Measurements from ENCODE around the gene CHEK1. TPM values are rescaled to one million over a fixed set of nuclear protein-coding genes. Genes with fewer than 3 reads are reported as not detected.

CHEK1 gene
- total and polyA plus RNA-seq, 9 of the 15 experiments (the other 6 are each of a cell fraction or from before 2014, with no cell fraction given): 62.6 to 108 (median 87.5) TPM

GRCh38 chr11:125592305-125593113 lies 32.5 kb upstream of the CHEK1 start, which contains the start of gene STT3A (continued):
- TF ChIP-seq, protein P1, sequence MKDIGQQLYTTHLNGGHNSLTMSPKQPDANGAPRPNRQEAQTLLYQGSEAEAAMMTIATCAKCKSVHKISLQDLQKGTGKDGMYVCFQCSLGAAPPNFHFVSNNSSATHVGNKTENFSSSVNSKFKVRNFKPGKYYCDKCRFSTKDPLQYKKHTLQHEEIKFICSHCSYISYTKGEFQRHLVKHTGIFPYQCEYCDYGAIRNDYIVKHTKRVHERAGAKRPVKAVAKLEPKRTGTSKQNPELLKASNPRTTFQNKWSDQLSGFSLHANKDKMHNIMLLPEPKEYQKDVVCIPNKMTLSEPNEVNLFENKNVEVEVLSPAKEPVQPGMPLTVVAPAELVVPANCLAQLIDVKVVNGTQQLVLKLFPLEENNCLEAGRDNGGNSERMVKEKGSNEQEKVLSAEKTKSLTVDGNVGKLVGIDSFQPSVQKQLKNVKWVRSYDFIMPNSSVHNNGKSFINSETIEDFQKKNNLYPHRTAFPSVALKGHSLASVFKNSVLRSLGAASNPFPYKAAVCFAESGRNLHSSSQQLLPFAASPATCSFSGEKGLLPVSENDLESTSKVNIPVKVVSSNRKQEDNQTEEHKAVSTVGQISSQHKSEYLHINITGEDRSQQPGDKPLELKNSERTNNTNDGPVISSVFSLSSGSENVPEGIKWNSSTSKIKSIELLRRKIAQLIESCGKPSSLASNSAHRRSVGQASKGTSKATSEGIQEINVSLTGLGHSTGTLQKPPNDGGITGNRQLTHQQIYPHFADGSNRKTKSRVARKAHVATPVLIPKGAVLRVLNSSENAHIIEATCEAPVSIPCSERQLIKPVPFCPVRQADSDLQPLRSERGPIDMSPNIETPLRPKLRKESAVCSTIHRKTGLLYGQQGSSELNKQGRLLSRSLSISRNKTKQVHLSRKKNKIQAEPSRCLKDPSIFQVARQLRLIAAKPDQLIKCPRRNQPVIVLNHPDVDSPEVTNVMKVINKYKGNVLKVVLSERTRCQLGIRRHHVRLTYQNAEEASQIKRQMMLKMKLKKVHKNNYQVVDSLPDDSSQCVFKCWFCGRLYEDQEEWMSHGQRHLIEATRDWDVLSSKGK (CRISPR knock-in tag; IDR thresholded peaks at IDR 0.05): no peak
- TF ChIP-seq EP300 (IDR thresholded peaks at IDR 0.05; ENCODE audit: low read length) (peak; percentile 49; the same call in 1 of the 2 replicates), ZNF764 (CRISPR knock-in tag; IDR thresholded peaks at IDR 0.05; ENCODE audit: low read depth) (no peak), RUNX1 (IDR thresholded peaks at IDR 0.05; ENCODE audit: low read depth) (no peak), GTF2F1 (IDR thresholded peaks at IDR 0.05; ENCODE audit: low read depth, low read length) (0 out of 2 replicates have a peak, but pooled peaks have one; percentile 57), ARID1B (IDR thresholded peaks at IDR 0.05) (no peak; the same call in 1 of the 2 replicates), TCF7L2 (IDR thresholded peaks at IDR 0.05; ENCODE audit: low read depth, low read length) (no peak), HDAC6 (IDR thresholded peaks at IDR 0.05; ENCODE audit: low read depth, low read length) (no peak), TARDBP (IDR thresholded peaks at IDR 0.05) (peak; percentile 85), ATF3 (IDR thresholded peaks at IDR 0.05) (peak; percentile 66; the same call in 1 of the 2 replicates), ATF3 (CRISPR knock-in tag; conservative IDR thresholded peaks at IDR 0.05) (peak; percentile 85), ETS2 (tag; IDR thresholded peaks at IDR 0.05; ENCODE audit: borderline replicate concordance, poor library complexity, severe bottlenecking) (no peak), RAD51 (IDR thresholded peaks at IDR 0.05; ENCODE audit: borderline replicate concordance, low read depth) (peak; percentile 95), ZFP1 (CRISPR knock-in tag; IDR thresholded peaks at IDR 0.05) (no peak), EHMT2 (IDR thresholded peaks at IDR 0.05) (no peak), U2AF2 (optimal IDR thresholded peaks at IDR 0.05; ENCODE audit: low read depth, low read length) (no peak), ZKSCAN8 (CRISPR knock-in tag; IDR thresholded peaks at IDR 0.05) (no peak), HDAC2 (IDR thresholded peaks at IDR 0.05) (no peak; the same call in 1 of the 2 replicates), COPS2 (conservative IDR thresholded peaks at IDR 0.05) (no peak), ZC3H4 (CRISPR knock-in tag; IDR thresholded peaks at IDR 0.05; ENCODE audit: borderline replicate concordance) (no peak), ZNF431 (CRISPR knock-in tag; IDR thresholded peaks at IDR 0.05) (no peak; the same call in 1 of the 2 replicates), ZZZ3 (IDR thresholded peaks at IDR 0.05) (peak; percentile 77; the same call in 1 of the 2 replicates), RBM17 (IDR thresholded peaks at IDR 0.05; ENCODE audit: borderline replicate concordance, low read depth, low read length) (no peak), HMGXB4 (CRISPR knock-in tag; IDR thresholded peaks at IDR 0.05) (0 out of 2 replicates have a peak, but pooled peaks have one; percentile 31)
